ENCODE data around the gene P4HA3.

- TF ChIP-seq CTCF (conservative IDR thresholded peaks at IDR 0.05; ENCODE audit: low read depth, low read length) (no peak), EZH2 (IDR thresholded peaks at IDR 0.05; ENCODE audit: borderline replicate concordance, low read depth, low read length, poor library complexity, severe bottlenecking) (no peak)
Observed at GRCh38 chr11:74221816-74222215, 89.6 kb downstream of the P4HA3 start.

Measured in A673 (cell line).